Activated CD4-positive, alpha-beta T cell treated with anti-CD3 and anti-CD28 coated beads, Interleukin-2, Interleukin-4, amounts not matched to agents 100 ng/mL and 50 ng/mL, durations not matched to agents 16 hours and 8 hours (primary cell): ENCODE results near the gene KCNJ14.

ENCODE experiments used
- DNase-seq: peaks from one replicate; pipeline ENCODE4 v3.0.0-alpha.2; 2020; ENCODE audit warnings: low spot score

Gene KCNJ14

GRCh38 chr19:48455171-48455907 is at the start of gene KCNJ14:
Gene KCNJ14 (plus strand): TSS chr19:48455574. CDS start chr19:48461725, 6,151 bp downstream.
- DNase-seq = no peak

GRCh38 chr19:48405850-48406249 is 49.5 kb upstream of the KCNJ14 start:
- no peak for DNase-seq

- DNase-seq = no peak
Measured at GRCh38 chr19:48413879-48414587, 41.3 kb upstream of the KCNJ14 start.

DNA sequence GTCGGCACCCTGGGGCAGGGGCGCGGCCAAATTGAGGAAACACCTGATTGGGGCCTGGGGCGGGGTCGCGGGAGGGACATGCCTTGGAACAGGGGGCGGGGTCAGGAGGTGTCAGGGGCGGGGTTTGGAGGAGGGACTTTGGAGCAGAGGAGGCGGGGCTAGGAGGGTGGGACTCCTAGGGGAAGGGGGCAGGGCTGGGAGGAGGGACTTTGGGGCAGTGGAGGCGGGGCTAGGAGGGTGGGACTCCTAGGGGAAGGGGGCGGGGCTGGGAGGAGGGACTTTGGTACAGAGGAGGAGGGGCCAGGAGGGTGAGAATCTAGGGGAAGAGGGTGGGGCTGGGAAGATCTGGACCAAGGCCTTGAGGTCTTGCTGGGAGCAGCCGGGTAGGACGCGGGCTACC is 40.0 kb upstream of the KCNJ14 start:
- peak; percentile 78 for DNase-seq

- no peak for DNase-seq
Measured at GRCh38 chr19:48415806-48416221, 39.6 kb upstream of the KCNJ14 start.

GRCh38 chr19:48417421-48417820 is 38.0 kb upstream of the KCNJ14 start:
- no peak for DNase-seq

DNA sequence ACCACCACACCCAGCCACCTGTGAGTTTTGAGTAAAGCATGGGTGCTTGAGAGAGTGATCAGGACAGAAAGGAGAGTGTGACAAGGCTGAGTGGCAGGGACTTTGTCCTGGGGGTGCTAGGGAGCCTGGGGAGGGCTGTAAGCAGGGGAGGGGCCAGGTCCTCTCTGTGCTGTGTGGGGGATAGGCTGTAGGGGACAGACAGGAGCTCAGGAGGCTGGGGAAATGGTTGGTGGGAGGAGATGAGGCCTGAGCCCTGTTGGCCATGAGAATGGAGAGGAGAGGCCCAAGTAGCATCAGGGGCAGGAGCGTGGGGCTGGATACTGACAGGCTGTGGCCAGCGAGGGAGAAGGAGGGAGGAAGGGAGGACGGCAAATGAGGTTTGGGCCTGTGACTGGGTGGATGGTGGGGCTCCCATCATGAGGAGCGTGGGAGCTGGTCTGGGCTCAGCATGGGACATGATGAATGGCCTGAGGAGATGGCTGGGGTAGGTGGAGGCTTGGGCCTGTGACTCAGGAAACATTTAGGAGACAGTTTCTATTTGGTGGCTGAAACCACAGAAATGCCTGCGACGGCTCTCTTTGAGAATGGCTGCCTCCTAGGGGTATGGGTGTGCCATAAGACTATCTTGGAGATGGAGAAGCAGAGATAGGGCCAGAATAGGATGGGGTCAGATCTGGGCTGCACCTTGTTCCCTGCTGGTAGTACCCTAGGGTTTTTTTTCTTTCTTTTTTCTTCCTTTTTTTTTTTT is 36.9 kb upstream of the KCNJ14 start:
- no peak for DNase-seq

DNA sequence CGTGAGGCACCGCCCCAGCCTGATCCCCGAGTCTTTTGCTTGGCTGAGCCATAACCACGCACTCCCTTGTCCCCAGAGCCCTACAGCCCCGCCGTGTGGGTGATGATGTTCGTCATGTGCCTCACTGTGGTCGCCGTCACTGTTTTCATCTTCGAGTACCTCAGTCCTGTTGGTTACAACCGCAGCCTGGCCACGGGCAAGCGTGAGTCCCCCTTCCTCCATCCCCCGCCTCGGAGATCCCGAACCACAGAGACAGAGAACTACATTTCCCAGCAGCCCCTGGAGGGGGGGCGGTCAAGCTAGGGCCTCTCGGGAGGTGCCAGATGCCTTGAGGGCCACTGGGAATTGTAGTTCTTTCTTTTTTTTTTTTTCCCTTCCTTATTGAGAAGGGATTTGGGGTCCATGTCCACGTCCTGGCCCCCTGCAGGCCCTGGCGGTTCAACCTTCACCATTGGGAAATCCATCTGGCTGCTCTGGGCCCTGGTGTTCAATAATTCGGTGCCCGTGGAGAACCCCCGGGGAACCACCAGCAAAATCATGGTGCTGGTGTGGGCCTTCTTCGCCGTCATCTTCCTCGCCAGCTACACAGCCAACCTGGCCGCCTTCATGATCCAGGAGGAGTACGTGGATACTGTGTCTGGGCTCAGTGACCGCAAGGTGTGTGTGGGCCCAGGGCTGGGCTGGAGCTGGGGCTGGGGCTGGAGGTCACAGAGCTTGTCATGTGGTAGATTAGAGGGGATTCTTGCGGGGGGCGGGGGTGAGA is 36.0 kb upstream of the KCNJ14 start:
- DNase-seq = peak; percentile 82

DNA sequence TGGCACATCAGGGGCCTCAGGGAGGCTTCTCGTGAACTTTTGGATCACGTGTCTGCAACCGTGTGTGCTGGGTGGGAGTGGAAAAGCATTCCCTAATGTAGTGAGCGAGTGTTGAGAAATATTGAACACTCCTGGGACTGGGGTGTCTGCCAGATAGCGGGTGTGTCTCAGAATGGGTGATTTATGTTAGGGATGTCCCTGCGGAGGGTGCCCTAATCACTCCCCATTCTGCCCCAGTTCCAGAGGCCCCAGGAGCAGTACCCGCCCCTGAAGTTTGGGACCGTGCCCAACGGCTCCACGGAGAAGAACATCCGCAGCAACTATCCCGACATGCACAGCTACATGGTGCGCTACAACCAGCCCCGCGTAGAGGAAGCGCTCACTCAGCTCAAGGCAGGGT is 33.8 kb upstream of the KCNJ14 start:
- DNase-seq = no peak

- no peak for DNase-seq
Measured at GRCh38 chr19:48424694-48425219, 30.6 kb upstream of the KCNJ14 start.

- no peak for DNase-seq
Measured at GRCh38 chr19:48428670-48429069, 26.7 kb upstream of the KCNJ14 start.

GRCh38 chr19:48433337-48433736 is 22.0 kb upstream of the KCNJ14 start:
- DNase-seq = no peak

GRCh38 chr19:48436586-48436985 is 18.8 kb upstream of the KCNJ14 start:
- no peak for DNase-seq

DNA sequence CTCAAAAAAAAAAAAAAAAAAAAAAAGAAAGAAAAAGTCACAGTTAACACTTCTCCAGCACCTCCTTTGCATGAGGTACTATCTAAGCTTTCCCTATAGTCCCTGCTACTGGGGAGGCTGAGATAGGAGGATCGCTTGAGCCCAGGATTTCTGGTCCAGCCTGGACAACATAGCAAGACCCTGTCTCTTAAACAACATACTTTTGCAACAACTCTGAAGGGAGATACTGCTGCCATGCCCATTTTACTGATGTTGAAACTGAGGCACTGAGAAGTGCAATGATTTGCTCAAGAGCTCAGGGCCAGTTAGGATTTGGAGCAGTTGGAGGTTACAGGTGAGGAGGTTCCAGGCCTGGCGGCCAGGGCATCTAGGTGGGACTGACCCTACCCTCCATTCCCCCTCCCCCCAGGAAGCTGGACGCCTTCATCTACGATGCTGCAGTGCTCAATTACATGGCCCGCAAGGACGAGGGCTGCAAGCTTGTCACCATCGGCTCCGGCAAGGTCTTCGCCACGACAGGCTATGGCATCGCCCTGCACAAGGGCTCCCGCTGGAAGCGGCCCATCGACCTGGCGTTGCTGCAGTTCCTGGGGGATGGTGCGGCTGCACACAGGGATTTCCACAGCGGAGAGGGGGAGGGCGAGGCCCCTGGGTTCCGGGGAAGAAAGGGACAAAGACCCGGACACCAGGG is 13.9 kb upstream of the KCNJ14 start:
- no peak for DNase-seq

- DNase-seq = no peak
Measured at GRCh38 chr19:48442116-48443035, 13.0 kb upstream of the KCNJ14 start.

DNA sequence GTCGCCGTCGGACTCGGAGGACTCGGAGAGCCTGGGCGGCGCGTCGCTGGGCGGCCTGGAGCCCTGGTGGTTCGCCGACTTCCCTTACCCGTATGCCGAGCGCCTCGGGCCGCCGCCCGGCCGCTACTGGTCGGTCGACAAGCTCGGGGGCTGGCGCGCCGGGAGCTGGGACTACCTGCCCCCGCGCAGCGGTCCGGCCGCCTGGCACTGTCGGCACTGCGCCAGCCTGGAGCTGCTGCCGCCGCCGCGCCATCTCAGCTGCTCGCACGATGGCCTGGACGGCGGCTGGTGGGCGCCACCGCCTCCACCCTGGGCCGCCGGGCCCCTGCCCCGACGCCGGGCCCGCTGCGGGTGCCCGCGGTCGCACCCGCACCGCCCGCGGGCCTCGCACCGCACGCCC is 12.1 kb upstream of the KCNJ14 start:
- DNase-seq = no peak

DNA sequence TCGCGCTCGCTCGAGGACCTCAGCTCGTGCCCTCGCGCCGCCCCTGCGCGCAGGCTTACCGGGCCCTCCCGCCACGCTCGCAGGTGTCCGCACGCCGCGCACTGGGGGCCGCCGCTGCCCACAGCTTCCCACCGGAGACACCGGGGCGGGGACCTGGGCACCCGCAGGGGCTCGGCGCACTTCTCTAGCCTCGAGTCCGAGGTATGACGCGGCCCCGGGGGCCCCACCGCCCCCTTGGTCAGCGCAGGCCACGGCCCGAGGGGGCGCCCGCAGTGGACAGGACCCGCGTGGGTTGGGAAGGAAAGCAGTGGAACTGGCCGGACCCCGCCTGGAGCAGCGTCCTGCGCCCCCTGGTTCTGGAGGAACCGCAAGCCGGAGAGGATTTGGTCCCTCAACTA is 11.6 kb upstream of the KCNJ14 start:
- no peak for DNase-seq

DNA sequence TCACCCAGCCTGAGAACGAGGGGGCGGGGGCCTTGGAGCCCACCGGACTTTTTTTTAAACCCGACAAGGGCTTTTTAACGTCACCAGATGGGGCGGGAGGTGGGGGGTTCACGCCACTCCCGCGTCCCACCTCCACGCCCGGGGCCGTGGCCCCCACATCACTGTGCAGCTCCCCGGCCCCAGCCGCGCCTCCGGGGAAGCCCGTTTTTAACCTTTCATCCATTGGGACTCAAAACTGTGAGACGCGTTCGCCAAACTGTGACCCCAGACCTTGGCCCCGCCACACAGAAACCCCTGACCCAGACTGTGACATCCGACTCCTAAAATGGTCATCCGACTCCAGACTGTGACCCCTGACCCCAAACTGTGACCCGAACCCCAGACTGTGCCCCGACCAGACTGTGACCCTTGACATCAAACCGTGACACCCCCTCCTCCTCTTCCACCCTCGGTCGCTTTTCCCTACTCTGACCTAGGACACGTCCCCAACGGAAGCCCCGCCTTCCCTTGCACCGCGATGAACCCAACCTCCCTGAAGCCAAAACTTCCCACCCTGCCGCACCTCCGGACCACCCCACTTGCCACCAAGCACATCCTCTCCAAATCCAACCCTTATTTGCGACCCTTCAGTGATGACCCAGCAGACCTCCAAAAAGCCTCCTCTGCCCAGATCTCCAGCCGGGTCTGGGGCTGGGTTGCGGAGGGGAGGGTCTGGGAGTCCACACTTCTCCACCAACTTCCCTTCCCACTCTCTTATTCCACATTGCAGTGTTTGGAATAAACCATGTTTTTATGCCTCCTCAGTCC is 11.0 kb upstream of the KCNJ14 start:
- no peak for DNase-seq

GRCh38 chr19:48444936-48445200 is 10.5 kb upstream of the KCNJ14 start:
- no peak for DNase-seq

- no peak for DNase-seq
Measured at GRCh38 chr19:48445256-48445605, 10.1 kb upstream of the KCNJ14 start.
